Osteoblast (primary cell): ENCODE data around the gene FAM169A. TPM values are rescaled to one million over a fixed set of nuclear protein-coding genes. Genes with fewer than 3 reads are reported as not detected.
"Not testable (repeated sequence)": the region's sequence is repeated elsewhere in the genome, so short reads cannot be mapped to it uniquely, and the experiment has no call there.

Source experiments
- DNase-seq: peaks from one replicate; pipeline ENCODE4 v3.0.0; 2011; ENCODE audit warnings: low spot score, mixed read lengths; ENCODE audit not compliant: insufficient read length; ENCODE audit errors: missing footprints
- H2AFZ ChIP-seq: 2 replicates; pipeline ENCODE4 v1.6.0; 2011; ENCODE audit warnings: mild to moderate bottlenecking, low read length
- H3K27ac ChIP-seq: 2 replicates; pipeline ENCODE4 v1.5.1; 2011; ENCODE audit warnings: mild to moderate bottlenecking, low read depth, low read length, moderate library complexity
- H3K27me3 ChIP-seq: 2 replicates; pipeline ENCODE4 v1.6.0; 2012; ENCODE audit warnings: mild to moderate bottlenecking, control low read depth, inconsistent platforms, low read length, moderate library complexity; ENCODE audit not compliant: insufficient read depth
- H3K36me3 ChIP-seq: 2 replicates; pipeline ENCODE4 v1.5.1; 2011; ENCODE audit warnings: mild to moderate bottlenecking, low read length, control low read depth, moderate library complexity; ENCODE audit not compliant: insufficient read depth
- H3K4me1 ChIP-seq: 2 replicates; pipeline ENCODE4 v1.5.1; 2011; ENCODE audit warnings: mild to moderate bottlenecking, low read length, control low read depth, moderate library complexity; ENCODE audit not compliant: insufficient read depth
- H3K4me2 ChIP-seq: 2 replicates; pipeline ENCODE4 v1.6.0; 2011; ENCODE audit warnings: mild to moderate bottlenecking, low read length; ENCODE audit not compliant: insufficient read depth
- H3K4me3 ChIP-seq: fragments of 200-600 bp; sonication (generic); 3 replicates; pipeline ENCODE4 v1.5.1; 2012; ENCODE audit warnings: mild to moderate bottlenecking, low read length, inconsistent platforms; ENCODE audit not compliant: insufficient read depth
- H3K79me2 ChIP-seq: 2 replicates; pipeline ENCODE4 v1.6.0; 2012; ENCODE audit warnings: mild to moderate bottlenecking, low read length, control low read depth, inconsistent platforms; ENCODE audit not compliant: insufficient read depth
- H3K9me3 ChIP-seq: 2 replicates; pipeline ENCODE4 v1.5.1; 2011; ENCODE audit warnings: low read depth, low read length, control low read depth
- H4K20me1 ChIP-seq: 2 replicates; pipeline ENCODE4 v1.6.0; 2012; ENCODE audit warnings: mild to moderate bottlenecking, low read length, control low read depth; ENCODE audit not compliant: insufficient read depth
- total RNA-seq: library from RNA; depleted of rRNA; stranded (reverse); fragments of >200 nt; gene quantifications from 2 replicates; pipeline ENCODE4 v1.2.3, GENCODE V29; 2012
- TF ChIP-seq, protein P1 (sequence below): IDR thresholded peaks from 2 replicates; pipeline ENCODE4 v1.5.1; 2011; ENCODE audit warnings: mild to moderate bottlenecking, low read depth, low read length, moderate library complexity; ENCODE audit errors: extremely low read depth

The FAM169A gene
- total RNA-seq, 1 donor, result under 0.01 TPM

GRCh38 chr5:74892921-74893320 lies 26.7 kb upstream of the FAM169A start:
- Histone ChIP-seq H3K27me3 (peaks cover 9% of the 10 kb centered on the region), H2AFZ (no peak overlapping the region), H3K4me3 (no peak overlapping the region), H3K9me3 (peaks cover 3% of the 10 kb centered on the region), H3K4me1 (peaks cover 7% of the 10 kb centered on the region), H3K27ac (no peak overlapping the region), H3K79me2 (no peaks in the 10 kb centered on the region), H3K4me2 (no peak overlapping the region), H3K36me3 (no peaks in the 10 kb centered on the region), H4K20me1 (no peaks in the 10 kb centered on the region)
- TF ChIP-seq, protein P1, sequence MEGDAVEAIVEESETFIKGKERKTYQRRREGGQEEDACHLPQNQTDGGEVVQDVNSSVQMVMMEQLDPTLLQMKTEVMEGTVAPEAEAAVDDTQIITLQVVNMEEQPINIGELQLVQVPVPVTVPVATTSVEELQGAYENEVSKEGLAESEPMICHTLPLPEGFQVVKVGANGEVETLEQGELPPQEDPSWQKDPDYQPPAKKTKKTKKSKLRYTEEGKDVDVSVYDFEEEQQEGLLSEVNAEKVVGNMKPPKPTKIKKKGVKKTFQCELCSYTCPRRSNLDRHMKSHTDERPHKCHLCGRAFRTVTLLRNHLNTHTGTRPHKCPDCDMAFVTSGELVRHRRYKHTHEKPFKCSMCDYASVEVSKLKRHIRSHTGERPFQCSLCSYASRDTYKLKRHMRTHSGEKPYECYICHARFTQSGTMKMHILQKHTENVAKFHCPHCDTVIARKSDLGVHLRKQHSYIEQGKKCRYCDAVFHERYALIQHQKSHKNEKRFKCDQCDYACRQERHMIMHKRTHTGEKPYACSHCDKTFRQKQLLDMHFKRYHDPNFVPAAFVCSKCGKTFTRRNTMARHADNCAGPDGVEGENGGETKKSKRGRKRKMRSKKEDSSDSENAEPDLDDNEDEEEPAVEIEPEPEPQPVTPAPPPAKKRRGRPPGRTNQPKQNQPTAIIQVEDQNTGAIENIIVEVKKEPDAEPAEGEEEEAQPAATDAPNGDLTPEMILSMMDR, result no peak
- no peak for DNase-seq

DNA sequence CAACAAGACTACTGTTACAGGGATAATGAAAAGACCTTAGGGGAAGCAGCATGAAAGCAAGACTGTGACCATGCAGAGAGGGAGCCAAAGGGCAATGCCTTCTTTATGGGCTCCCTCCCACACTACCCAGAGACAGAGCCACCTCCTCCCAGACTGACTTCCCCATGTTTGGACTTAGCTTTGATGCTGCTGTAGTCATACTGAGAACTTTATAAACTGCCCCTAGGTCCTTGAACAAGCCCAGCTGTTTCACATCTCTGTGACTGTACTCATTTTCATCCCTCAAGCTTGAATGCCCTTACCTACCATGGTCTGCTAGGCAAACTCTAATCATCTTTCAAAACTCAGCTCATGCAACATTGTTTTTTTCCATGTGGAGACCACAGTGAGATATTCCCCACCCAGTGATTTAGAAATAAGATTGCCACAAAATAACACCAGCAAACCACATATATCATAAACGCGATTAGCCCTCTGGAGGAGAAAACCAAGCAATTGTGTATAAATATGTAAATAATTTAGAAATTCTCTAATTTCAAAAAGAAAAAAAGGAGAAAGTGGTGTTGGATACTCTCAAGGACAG lies 23.4 kb upstream of the FAM169A start:
- H3K9me3 ChIP-seq, result peaks cover 3% of the 10 kb centered on the region
- DNase-seq, result no peak
- peaks cover 9% of the 10 kb centered on the region for H3K27me3 ChIP-seq
- H4K20me1 ChIP-seq, result no peaks in the 10 kb centered on the region
- no peaks in the 10 kb centered on the region for H3K36me3 ChIP-seq
- no peak overlapping the region for H2AFZ ChIP-seq
- no peak overlapping the region for H3K4me3 ChIP-seq
- TF ChIP-seq, protein P1, result no peak
- H3K27ac ChIP-seq, result no peak overlapping the region
- no peak overlapping the region for H3K4me2 ChIP-seq
- no peaks in the 10 kb centered on the region for H3K79me2 ChIP-seq
- H3K4me1 ChIP-seq, result no peaks in the 10 kb centered on the region

DNA sequence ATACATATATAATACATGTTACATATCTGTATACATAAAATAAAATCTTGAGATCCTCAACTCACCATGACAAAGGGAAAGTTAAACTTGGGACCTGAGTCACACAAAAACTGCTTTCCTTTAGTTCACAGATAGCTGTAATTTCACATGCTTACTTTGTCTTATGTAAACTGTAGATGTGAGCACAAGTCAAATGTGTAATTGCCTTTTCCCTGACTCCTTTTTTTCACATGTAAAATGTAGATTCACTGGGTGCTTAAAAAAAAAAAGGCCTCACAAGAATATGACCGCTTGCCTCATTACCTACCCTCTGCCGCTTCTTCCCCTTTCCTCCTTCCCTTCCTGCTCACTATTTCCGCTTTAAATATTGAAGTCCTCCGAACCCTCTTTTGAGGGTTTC lies 21.9 kb upstream of the FAM169A start:
- H3K36me3 ChIP-seq, result no peaks in the 10 kb centered on the region
- H2AFZ ChIP-seq, result no peak overlapping the region
- H3K4me3 ChIP-seq, result no peak overlapping the region
- H3K4me2 ChIP-seq, result no peak overlapping the region
- H3K9me3 ChIP-seq, result no peaks in the 10 kb centered on the region
- H3K79me2 ChIP-seq, result no peaks in the 10 kb centered on the region
- TF ChIP-seq, protein P1, result no peak
- H3K27ac ChIP-seq, result no peak overlapping the region
- no peaks in the 10 kb centered on the region for H4K20me1 ChIP-seq
- H3K27me3 ChIP-seq, result peaks cover 9% of the 10 kb centered on the region
- H3K4me1 ChIP-seq, result no peaks in the 10 kb centered on the region
- no peak for DNase-seq

DNA sequence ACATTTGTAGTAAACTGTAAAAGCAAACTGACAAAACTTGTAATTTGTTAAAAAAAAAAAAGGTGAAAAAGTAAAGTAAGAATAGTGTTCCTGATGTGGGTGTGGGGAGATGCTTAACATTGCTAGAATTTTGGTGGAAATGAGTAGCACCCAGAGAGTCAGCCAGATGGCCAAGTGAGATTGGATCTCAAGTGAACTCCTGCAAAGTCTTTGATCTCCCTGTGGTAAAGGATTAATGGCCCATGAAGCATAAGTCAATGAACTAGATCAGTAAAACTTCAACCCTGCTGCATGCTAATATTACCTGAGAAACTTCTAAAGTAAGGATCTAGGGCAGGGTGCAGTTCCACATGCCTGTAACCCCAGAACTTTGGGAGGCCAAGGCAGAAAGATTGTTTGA lies 19.0 kb upstream of the FAM169A start:
- peaks cover 9% of the 10 kb centered on the region for H3K27me3 ChIP-seq
- no peak overlapping the region for H3K4me2 ChIP-seq
- no peak overlapping the region for H3K4me3 ChIP-seq
- no peaks in the 10 kb centered on the region for H3K36me3 ChIP-seq
- no peaks in the 10 kb centered on the region for H4K20me1 ChIP-seq
- H3K9me3 ChIP-seq, result no peaks in the 10 kb centered on the region
- H3K27ac ChIP-seq, result no peak overlapping the region
- no peaks in the 10 kb centered on the region for H3K4me1 ChIP-seq
- no peak overlapping the region for H2AFZ ChIP-seq
- TF ChIP-seq, protein P1, result no peak
- H3K79me2 ChIP-seq, result no peaks in the 10 kb centered on the region
- no peak for DNase-seq

- not testable (repeated sequence) for H3K4me3 ChIP-seq, H4K20me1 ChIP-seq, H3K4me1 ChIP-seq
Observed at GRCh38 chr5:74882379-74883134, 16.4 kb upstream of the FAM169A start.

More at GRCh38 chr5:74882379-74883134, 16.4 kb upstream of the FAM169A start:
- not testable (repeated sequence) for H3K79me2 ChIP-seq, H3K36me3 ChIP-seq, H3K4me2 ChIP-seq, H3K27ac ChIP-seq, H2AFZ ChIP-seq, DNase-seq, H3K9me3 ChIP-seq, H3K27me3 ChIP-seq
